T-cell (primary cell): ENCODE results near the gene CHERP. TPM values are rescaled to one million over a fixed set of nuclear protein-coding genes. Genes with fewer than 3 reads are reported as not detected.

ENCODE experiments used
- ATAC-seq, 4 experiments: fragments of 200-7000 bp in 3 of 4; fragments of 150-1000 bp in 1 of 4; cut with Tn5 transposase; replicated peaks in 1 of 4; 1 replicate in 3 of 4; 2 replicates in 1 of 4; pipeline ENCODE4 v1.10.0; 2021; ENCODE audit warnings: moderate library complexity in 3 of 4, mild to moderate bottlenecking in 2 of 4, moderate number of reproducible peaks in 1 of 4
- CTCF ChIA-PET, 2 donors: fragments of 300-600 bp; sonication (Branson Sonifier 250); formaldehyde crosslinking; loops; one replicate each; lab custom pipeline; 2022; ENCODE audit warnings: antibody characterized with exemption in 2 of 2; lab: Charles Lee
- POLR2A ChIA-PET, 2 donors: fragments of 300-600 bp; sonication (Branson Sonifier 250); formaldehyde crosslinking; loops; one replicate each; lab custom pipeline; 2022; ENCODE audit warnings: antibody characterized with exemption in 2 of 2; lab: Charles Lee
- DNase-seq, 35 experiments: peaks; one replicate each; pipeline versions ENCODE4 v3.0.0 to v3.0.0-alpha.2; 2013 to 2023
- H3K27ac ChIP-seq: one replicate; pipeline ENCODE4 v1.5.1; 2013; ENCODE audit warnings: low read length
- H3K27me3 ChIP-seq, 2 experiments: replicated peaks in 1 of 2; 1 replicate in 1 of 2; 2 replicates in 1 of 2; pipeline versions ENCODE4 v1.6.1 to v1.7.0; 2013; ENCODE audit warnings: low read length in 1 of 2, mixed read lengths in 1 of 2; ENCODE audit not compliant: control insufficient read depth in 2 of 2, insufficient read depth in 2 of 2; ENCODE audit errors: extremely low read depth in 1 of 2
- H3K36me3 ChIP-seq, 2 donors: 1 replicate in 1 of 2; 2 replicates in 1 of 2; pipeline versions ENCODE4 v1.6.1 to v1.7.0; 2013; ENCODE audit warnings: low read length in 1 of 2; ENCODE audit not compliant: control insufficient read depth in 2 of 2, insufficient read depth in 1 of 2; ENCODE audit errors: extremely low read depth in 1 of 2
- H3K4me1 ChIP-seq, 2 experiments: 1 replicate in 1 of 2; 2 replicates in 1 of 2; pipeline versions ENCODE4 v1.6.1 to v1.7.0; 2013; ENCODE audit warnings: low read length in 2 of 2, mixed read lengths in 1 of 2; ENCODE audit not compliant: insufficient read depth in 2 of 2, control insufficient read depth in 1 of 2; ENCODE audit errors: extremely low read depth in 1 of 2
- H3K4me3 ChIP-seq, 2 donors: 1 replicate in 1 of 2; 2 replicates in 1 of 2; pipeline versions ENCODE4 v1.5.1 to v1.7.0; 2013; ENCODE audit warnings: mild to moderate bottlenecking in 2 of 2, low read length in 1 of 2, moderate library complexity in 1 of 2; ENCODE audit not compliant: control insufficient read depth in 1 of 2; ENCODE audit errors: extremely low read depth in 1 of 2
- H3K9me3 ChIP-seq: 2 replicates; pipeline ENCODE4 v1.7.0; 2013
- H3K27ac Mint-ChIP-seq, 2 donors: one replicate each; pipeline ENCODE4 v1.8.0; 2020 to 2021; ENCODE audit warnings: mild to moderate bottlenecking in 2 of 2, mixed read lengths in 2 of 2
- H3K27me3 Mint-ChIP-seq, 2 donors: one replicate each; pipeline ENCODE4 v1.8.0; 2021 to 2022; ENCODE audit warnings: mixed read lengths in 2 of 2
- H3K36me3 Mint-ChIP-seq: one replicate; pipeline ENCODE4 v1.8.0; 2021; ENCODE audit warnings: mixed read lengths
- H3K4me1 Mint-ChIP-seq, 3 donors: one replicate each; pipeline ENCODE4 v1.8.0; 2020 to 2022; ENCODE audit warnings: mixed read lengths in 3 of 3, mild to moderate bottlenecking in 1 of 3
- H3K4me3 Mint-ChIP-seq, 3 donors: one replicate each; pipeline ENCODE4 v1.8.0; 2020 to 2022; ENCODE audit warnings: mild to moderate bottlenecking in 3 of 3, mixed read lengths in 3 of 3, moderate library complexity in 3 of 3
- H3K9me3 Mint-ChIP-seq, 3 donors: one replicate each; pipeline ENCODE4 v1.8.0; 2020 to 2022; ENCODE audit warnings: mixed read lengths in 3 of 3
- WGBS: methylation state at CpG from one replicate; pipeline ENCODE4 v1.1.5; 2013; ENCODE audit warnings: missing lambda C conversion rate; ENCODE audit not compliant: insufficient coverage; 5-methylcytosine and 5-hydroxymethylcytosine counted together
- total RNA-seq, 35 experiments: library from RNA in 6 of 35; stranded (reverse) in 6 of 35; fragments of 120-200 nt in 1 of 35; gene quantifications; one replicate each; pipeline versions ENCODE4 v1.2.1 to v1.2.4 and lab custom pipeline; 2013 to 2026

CHERP gene
- total RNA-seq, 5 donors from 2014 or later (not counting 1 experiment from before 2014, with no cell fraction given), result 52.6 to 76.7 (median 70.3) TPM

DNA sequence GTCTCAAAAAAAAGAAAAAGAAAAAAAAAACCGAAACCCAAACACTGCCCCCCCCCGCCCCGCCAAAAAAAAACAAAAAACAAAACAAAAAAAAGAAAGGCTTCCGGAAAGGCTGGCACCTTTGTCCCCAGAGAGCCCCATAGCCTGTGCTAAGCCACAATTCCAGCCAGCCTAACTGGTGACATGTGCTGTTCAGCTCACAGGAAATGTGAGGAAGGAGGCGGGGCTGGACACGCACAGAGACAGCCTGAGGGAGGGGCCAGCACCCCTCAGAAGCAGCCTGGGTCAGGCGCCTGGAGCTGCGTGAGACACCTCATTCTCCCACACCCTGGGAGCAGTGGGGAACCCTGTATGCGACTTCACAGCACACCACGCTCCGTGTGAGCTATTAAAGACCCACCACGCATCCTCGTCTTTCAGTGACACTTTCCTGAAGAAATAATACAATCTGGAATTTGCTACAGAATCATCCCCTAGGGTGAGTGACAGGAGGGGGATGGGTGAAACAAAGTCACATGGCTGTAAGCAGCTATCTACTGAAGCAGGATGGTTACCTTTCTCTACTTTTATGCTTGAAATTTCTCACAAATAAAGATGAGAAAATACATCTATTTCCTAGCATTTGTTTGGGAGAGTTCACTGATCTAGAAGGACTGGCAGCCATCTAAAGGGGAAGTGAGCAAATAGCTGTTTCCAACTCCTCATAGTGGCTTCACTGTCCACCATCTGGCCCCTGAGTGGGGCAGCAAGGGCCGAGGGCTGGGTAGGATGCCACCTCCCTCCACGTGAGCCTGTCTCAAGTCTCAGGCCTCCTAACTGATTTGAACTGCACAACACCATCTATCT, 42.2 kb upstream of the CHERP start:
- peak overlapping the region; percentile 63 to 86 (median 73) for H3K4me3 Mint-ChIP-seq
- CTCF ChIA-PET, result interaction anchor here (0.6 to 1.8 kb wide), 10 partner anchors 11 to 185 kb away, joined by 3 to 11 read pairs (median 5); no protein-coding TSS in a partner anchor
- DNase-seq (peak; percentile 64 to 98 (median 90)), ATAC-seq (peak; percentile 83 to 86 (median 84))
- POLR2A ChIA-PET, result interaction anchor here (0.7 to 1.5 kb wide), 7 partner anchors 11 to 260 kb away, joined by 3 to 13 read pairs (median 7); partner anchors contain the start of genes MED26 (in 2 of the 2) and KLF2 (in 1 of the 2)
- Histone ChIP-seq H3K4me3 (peak overlapping the region; percentile 40 to 58), H3K27ac (peak overlapping the region; percentile 76), H3K4me1 (peaks cover 53 to 90% of the 10 kb centered on the region in 2 experiments), H3K36me3 (peaks cover 0 to 8% of the 10 kb centered on the region in 2 donors), H3K27me3 (no peaks in the 10 kb centered on the region), H3K9me3 (no peaks in the 10 kb centered on the region)
- 0% methylated on average over 2 of the region's 15 CpGs for WGBS
- H3K36me3 Mint-ChIP-seq, result peaks cover under 1% of the 10 kb centered on the region
- no peaks in the 10 kb centered on the region for H3K9me3 Mint-ChIP-seq
- H3K27me3 Mint-ChIP-seq, result no peaks in the 10 kb centered on the region
- H3K27ac Mint-ChIP-seq, result peak overlapping the region; percentile 88 to 90
- peaks cover 83 to 89% (median 88%) of the 10 kb centered on the region in 3 donors for H3K4me1 Mint-ChIP-seq

DNA sequence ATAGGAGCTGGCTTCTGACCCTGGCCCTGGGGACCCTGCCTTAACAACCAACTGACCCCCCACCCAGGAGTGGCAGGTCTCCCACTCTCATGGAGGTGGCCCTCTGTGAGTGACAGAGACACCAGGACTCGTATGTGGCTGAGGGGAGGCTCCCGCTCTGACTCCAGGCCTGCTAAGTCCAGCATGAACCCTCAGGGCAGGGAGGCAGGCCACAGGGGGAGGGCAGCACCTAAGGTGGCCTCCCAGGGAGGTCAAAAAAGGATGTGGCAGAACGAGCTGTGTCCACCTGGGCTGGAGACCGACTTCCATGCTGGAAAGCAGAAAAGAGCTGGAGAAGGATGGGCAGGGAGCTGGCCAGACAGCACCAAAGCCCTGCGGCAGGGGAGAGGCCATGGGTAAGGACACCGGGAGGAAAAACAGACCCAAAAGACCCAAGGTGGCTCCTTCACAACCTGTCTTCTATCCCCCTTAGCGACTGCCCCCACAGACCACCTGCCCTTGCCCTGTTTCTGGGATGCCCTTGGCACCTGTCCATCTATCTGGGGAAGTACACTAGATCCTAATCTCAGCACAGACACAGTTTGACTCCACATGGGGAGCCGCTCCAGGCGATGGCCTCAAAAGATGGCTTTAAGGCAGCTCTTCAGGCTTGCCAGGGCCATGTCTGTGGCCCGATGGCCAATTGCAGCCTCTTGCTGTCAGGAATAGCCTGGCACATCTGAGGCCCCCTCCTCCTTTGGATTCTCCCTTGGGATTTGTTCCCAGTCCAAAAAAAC, 40.4 kb upstream of the CHERP start:
- ChIA-PET CTCF (no interaction called here), POLR2A (no interaction called here)
- DNase-seq (no peak), ATAC-seq (no peak)
- Mint-ChIP-seq H3K4me3 (peak overlapping the region in 2 of 3 donors; percentile 28 to 50), H3K4me1 (peaks cover 73 to 81% (median 79%) of the 10 kb centered on the region in 3 donors), H3K9me3 (no peaks in the 10 kb centered on the region), H3K36me3 (peaks cover 9% of the 10 kb centered on the region), H3K27ac (peak overlapping the region; percentile 88 to 90), H3K27me3 (no peaks in the 10 kb centered on the region)
- Histone ChIP-seq H3K4me1 (peaks cover 38 to 75% of the 10 kb centered on the region in 2 experiments), H3K27me3 (no peaks in the 10 kb centered on the region), H3K9me3 (no peaks in the 10 kb centered on the region), H3K4me3 (no peak overlapping the region), H3K36me3 (peaks cover 0 to 24% of the 10 kb centered on the region in 2 donors), H3K27ac (peak overlapping the region; percentile 61)
- WGBS, result 92% methylated on average over 10 of the region's 10 CpGs

DNA sequence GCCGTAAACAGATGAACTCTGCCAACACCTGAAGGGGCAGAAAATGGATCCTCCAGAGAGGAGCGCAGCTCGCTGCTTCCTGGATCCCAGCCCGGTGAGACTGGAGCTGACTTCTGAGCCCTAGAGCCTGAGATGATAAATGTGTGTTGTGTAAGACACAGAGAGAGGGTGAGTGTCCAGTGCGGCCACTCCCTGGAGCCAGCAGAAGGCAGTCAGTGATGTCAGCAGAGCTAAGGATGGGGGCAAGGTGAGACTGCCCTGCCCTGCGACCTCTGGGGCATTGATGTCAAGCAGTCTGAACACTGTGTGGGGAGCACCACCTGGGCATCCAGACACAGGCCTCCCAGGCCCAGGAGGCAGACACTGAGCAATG, 39.7 kb upstream of the CHERP start:
- H3K4me1 Mint-ChIP-seq, result peaks cover 66 to 76% (median 73%) of the 10 kb centered on the region in 3 donors

DNA sequence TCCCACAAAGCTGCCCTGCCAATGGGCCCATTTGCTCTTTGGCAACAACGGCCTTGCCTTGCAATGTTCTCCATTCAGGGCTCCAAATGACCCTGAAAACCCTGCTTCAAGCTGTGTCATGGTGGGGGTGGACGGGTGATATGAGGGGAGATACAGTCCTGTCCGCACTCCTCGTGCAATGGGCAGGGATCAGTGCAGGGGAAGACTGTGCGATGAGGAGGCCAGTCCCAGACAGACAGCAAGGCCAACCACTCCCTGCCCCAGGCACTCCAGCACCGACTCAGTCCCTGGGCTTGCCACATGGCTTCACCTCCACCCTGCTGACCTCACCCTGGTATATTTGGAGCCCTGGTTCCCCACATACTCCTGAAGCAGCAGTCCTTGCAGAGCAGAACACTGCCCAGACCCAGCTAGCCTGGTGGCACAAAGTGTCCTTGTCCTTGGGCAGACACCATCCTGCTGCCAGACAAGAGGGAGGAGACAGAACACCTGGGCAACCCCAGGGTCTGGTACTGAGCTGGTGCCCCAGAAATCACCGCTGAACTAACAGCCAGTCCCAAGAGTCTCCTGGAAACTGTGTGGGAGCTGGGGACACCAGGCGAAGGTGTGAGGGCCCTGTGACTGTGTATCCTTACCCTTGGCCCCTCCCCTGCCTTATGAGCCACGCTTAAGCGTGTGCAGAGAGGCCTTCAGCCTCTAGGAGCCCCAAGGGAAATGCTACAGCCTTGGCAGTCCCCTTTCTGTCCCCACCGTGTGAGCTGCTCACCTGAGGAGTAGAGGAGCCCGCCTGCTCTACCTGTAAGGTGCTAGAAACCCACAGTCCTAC, 39.1 kb upstream of the CHERP start:
- H3K4me1 ChIP-seq, result peaks cover 25 to 62% of the 10 kb centered on the region in 2 experiments

More for the DNA sequence above, 39.7 kb upstream of the CHERP start:
- H3K36me3 Mint-ChIP-seq, result peaks cover 9% of the 10 kb centered on the region
- H3K4me1 ChIP-seq, result peaks cover 31 to 68% of the 10 kb centered on the region in 2 experiments
- DNase-seq (no peak), ATAC-seq (no peak)
- no peaks in the 10 kb centered on the region for H3K27me3 ChIP-seq
- CTCF ChIA-PET, result no interaction called here
- no peaks in the 10 kb centered on the region for H3K27me3 Mint-ChIP-seq
- H3K4me3 Mint-ChIP-seq, result peak overlapping the region in 1 of 3 donors; percentile 50
- H3K27ac ChIP-seq, result peak overlapping the region; percentile 7
- no peak overlapping the region for H3K4me3 ChIP-seq
- POLR2A ChIA-PET, result no interaction called here
- H3K36me3 ChIP-seq, result peaks cover 2 to 28% of the 10 kb centered on the region in 2 donors
- 95% methylated on average over 5 of the region's 6 CpGs for WGBS
- H3K27ac Mint-ChIP-seq, result peak overlapping the region in 1 of 2 donors; percentile 74
- no peaks in the 10 kb centered on the region for H3K9me3 ChIP-seq
- no peaks in the 10 kb centered on the region for H3K9me3 Mint-ChIP-seq

DNA sequence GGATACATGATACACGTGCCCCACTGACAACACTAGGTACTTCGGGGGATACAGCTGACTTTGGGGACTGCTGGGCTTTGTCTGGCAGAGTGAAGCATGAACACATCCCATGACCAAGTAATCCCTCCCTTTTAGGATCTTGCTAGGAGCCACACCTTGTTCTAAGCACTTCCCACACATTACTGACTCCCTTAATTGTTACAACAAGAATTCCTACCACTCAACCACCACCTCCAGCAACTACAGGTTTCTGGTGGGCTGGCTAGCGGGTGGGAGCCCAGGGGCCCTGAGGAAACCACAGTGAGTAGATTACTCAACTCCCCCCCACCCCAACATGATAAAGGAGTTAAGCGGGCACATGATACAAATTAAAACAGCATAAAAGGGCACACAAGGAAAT, 37.1 kb upstream of the CHERP start:
- peaks cover 19% of the 10 kb centered on the region for H3K36me3 Mint-ChIP-seq
- CTCF ChIA-PET, result no interaction called here
- no peaks in the 10 kb centered on the region for H3K27me3 Mint-ChIP-seq
- H3K4me3 Mint-ChIP-seq, result no peak overlapping the region
- H3K27ac Mint-ChIP-seq, result peak overlapping the region; percentile 45 to 68
- H3K4me3 ChIP-seq, result no peak overlapping the region
- ATAC-seq (no peak), DNase-seq (no peak)
- POLR2A ChIA-PET, result no interaction called here
- H3K9me3 Mint-ChIP-seq, result no peaks in the 10 kb centered on the region
- 65% methylated on average over 2 of the region's 4 CpGs for WGBS
- H3K9me3 ChIP-seq, result no peaks in the 10 kb centered on the region
- peaks cover 9 to 58% of the 10 kb centered on the region in 2 experiments for H3K4me1 ChIP-seq
- H3K27ac ChIP-seq, result no peak overlapping the region
- no peaks in the 10 kb centered on the region for H3K27me3 ChIP-seq
- H3K4me1 Mint-ChIP-seq, result peaks cover 52 to 66% (median 66%) of the 10 kb centered on the region in 3 donors
- H3K36me3 ChIP-seq, result peaks cover 8 to 47% of the 10 kb centered on the region in 2 donors

More for the DNA sequence above, 39.1 kb upstream of the CHERP start:
- WGBS, result 96% methylated on average over 8 of the region's 12 CpGs
- DNase-seq, result no peak
- Mint-ChIP-seq H3K36me3 (peaks cover 10% of the 10 kb centered on the region), H3K9me3 (no peaks in the 10 kb centered on the region), H3K27me3 (no peaks in the 10 kb centered on the region), H3K4me1 (peaks cover 60 to 71% (median 68%) of the 10 kb centered on the region in 3 donors), H3K27ac (no peak overlapping the region), H3K4me3 (peak overlapping the region in 1 of 3 donors; percentile 50)
- no peaks in the 10 kb centered on the region for H3K27me3 ChIP-seq
- ATAC-seq, result no peak
- ChIA-PET CTCF (no interaction called here), POLR2A (no interaction called here)
- H3K27ac ChIP-seq, result peak overlapping the region; percentile 7
- peaks cover 3 to 34% of the 10 kb centered on the region in 2 donors for H3K36me3 ChIP-seq
- no peaks in the 10 kb centered on the region for H3K9me3 ChIP-seq
- no peak overlapping the region for H3K4me3 ChIP-seq
